Mesodermal cell (in vitro differentiated cells): ENCODE results near the gene GRIK1.
"Not testable (repeated sequence)": the region's sequence is repeated elsewhere in the genome, so short reads cannot be mapped to it uniquely, and the experiment has no call there.

Experiments
- H3K27ac ChIP-seq: 2 replicates; pipeline ENCODE4 v1.7.0; 2013; ENCODE audit warnings: mild to moderate bottlenecking, low read depth, low read length, moderate library complexity; ENCODE audit not compliant: severe bottlenecking
- H3K36me3 ChIP-seq: 2 replicates; pipeline ENCODE4 v1.7.1; 2013; ENCODE audit warnings: mild to moderate bottlenecking, low read length, moderate library complexity; ENCODE audit not compliant: control insufficient read depth, insufficient read depth
- H3K4me1 ChIP-seq: one replicate; pipeline ENCODE4 v1.7.1; 2013; ENCODE audit warnings: mild to moderate bottlenecking, low read length; ENCODE audit not compliant: insufficient read depth, control insufficient read depth, poor library complexity, severe bottlenecking
- H3K4me3 ChIP-seq: 2 replicates; pipeline ENCODE4 v1.7.0; 2013; ENCODE audit warnings: low read length, control low read depth, mild to moderate bottlenecking; ENCODE audit not compliant: insufficient read depth, poor library complexity, severe bottlenecking; ENCODE audit errors: extremely low read depth
- H3K9me3 ChIP-seq: 2 replicates; pipeline ENCODE4 v1.7.1; 2013; ENCODE audit warnings: mild to moderate bottlenecking, low read length, moderate library complexity; ENCODE audit not compliant: control insufficient read depth
- WGBS, 2 experiments: methylation state at CpG; one replicate each; pipeline ENCODE4 v1.1.5; 2013; ENCODE audit warnings: missing lambda C conversion rate in 2 of 2; ENCODE audit not compliant: insufficient coverage in 2 of 2; 5-methylcytosine and 5-hydroxymethylcytosine counted together

GRIK1 gene

GRCh38 chr21:29621525-29621924 lies 318.3 kb downstream of the GRIK1 start:
- H3K36me3 ChIP-seq, result no peaks in the 10 kb centered on the region
- H3K27ac ChIP-seq, result no peak overlapping the region
- H3K4me3 ChIP-seq, result no peak overlapping the region
- no peaks in the 10 kb centered on the region for H3K9me3 ChIP-seq
- H3K4me1 ChIP-seq, result no peaks in the 10 kb centered on the region

DNA sequence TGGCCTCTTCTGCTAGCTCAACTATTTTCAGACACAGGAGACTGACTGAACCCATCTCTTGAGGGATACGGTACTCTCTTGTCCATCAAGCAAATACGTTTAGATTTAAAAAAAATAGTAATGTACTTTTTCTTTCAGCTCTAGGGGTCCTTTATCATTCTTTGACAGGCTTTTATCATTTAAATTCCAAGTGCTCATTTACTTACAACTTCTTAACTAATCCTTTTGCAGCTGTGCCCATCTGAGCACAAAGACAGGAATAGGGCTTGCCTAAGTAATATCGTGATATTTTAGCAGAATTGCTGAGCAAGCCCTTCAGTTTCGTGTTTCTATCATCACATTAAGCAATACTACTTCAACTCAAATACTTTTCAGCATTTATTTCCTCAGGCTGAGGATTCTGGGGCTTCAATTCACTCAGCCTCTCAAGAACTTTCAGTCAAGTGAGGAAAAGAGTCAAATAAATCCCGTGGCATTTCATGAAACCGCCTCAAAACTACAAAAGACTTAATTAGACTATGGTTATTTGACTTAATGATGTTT lies 323.5 kb downstream of the GRIK1 start:
- H3K4me3 ChIP-seq, result no peak overlapping the region
- no peaks in the 10 kb centered on the region for H3K36me3 ChIP-seq
- 58% methylated on average over 2 of the region's 6 CpGs; no CpG with 5 or more reads in 1 of the 2 experiments for WGBS, 2 experiments
- H3K27ac ChIP-seq, result no peak overlapping the region
- no peaks in the 10 kb centered on the region for H3K4me1 ChIP-seq
- H3K9me3 ChIP-seq, result no peaks in the 10 kb centered on the region

GRCh38 chr21:29613877-29614276 lies 325.9 kb downstream of the GRIK1 start:
- Histone ChIP-seq H3K27ac (no peak overlapping the region), H3K9me3 (no peaks in the 10 kb centered on the region), H3K36me3 (no peaks in the 10 kb centered on the region), H3K4me1 (no peaks in the 10 kb centered on the region), H3K4me3 (no peak overlapping the region)
- 72 to 82% methylated on average over 2 to 3 of the region's 3 CpGs for WGBS, 2 experiments

GRCh38 chr21:29613021-29613420 lies 326.8 kb downstream of the GRIK1 start:
- H3K4me1 ChIP-seq, result no peaks in the 10 kb centered on the region
- H3K27ac ChIP-seq, result no peak overlapping the region
- H3K9me3 ChIP-seq, result no peaks in the 10 kb centered on the region
- no peaks in the 10 kb centered on the region for H3K36me3 ChIP-seq
- 66 to 84% methylated on average over 2 of the region's 3 CpGs for WGBS, 2 experiments
- no peak overlapping the region for H3K4me3 ChIP-seq

DNA sequence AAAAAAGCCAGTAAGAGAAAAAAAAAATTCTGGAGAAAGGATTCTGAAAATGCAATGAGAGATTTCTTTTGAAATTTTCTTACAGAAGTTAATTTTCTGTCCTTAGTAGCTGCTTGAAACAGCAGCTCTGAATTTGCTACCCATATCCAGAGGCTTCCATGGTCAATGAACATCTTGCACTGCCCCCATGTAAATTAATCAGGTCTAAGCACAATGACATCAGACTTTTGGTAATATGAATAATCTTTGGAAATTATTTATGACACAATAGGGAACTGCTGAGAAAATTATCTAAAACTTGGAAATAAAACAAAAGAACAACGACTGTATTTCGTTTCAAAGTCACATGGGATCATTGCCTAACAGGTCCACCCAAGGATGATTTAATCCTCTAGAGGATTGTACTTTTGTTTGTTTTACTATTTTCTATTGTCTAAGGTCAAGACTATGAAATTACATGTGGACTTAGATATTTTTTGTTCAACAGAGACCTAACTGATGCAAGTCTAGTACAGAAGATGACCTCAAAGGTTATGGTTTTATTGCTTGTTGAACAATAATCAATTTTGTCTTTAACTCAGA lies 328.9 kb downstream of the GRIK1 start:
- Histone ChIP-seq H3K4me3 (no peak overlapping the region), H3K4me1 (no peaks in the 10 kb centered on the region), H3K27ac (no peak overlapping the region), H3K36me3 (no peaks in the 10 kb centered on the region), H3K9me3 (no peaks in the 10 kb centered on the region)
- WGBS, 2 experiments, result 100% methylated on average over 2 of the region's 2 CpGs; no CpG with 5 or more reads in 1 of the 2 experiments

GRCh38 chr21:29606613-29607012 lies 333.2 kb downstream of the GRIK1 start:
- Histone ChIP-seq H3K4me1 (no peaks in the 10 kb centered on the region), H3K36me3 (no peaks in the 10 kb centered on the region), H3K27ac (no peak overlapping the region), H3K4me3 (no peak overlapping the region), H3K9me3 (no peaks in the 10 kb centered on the region)
- WGBS, 2 experiments, result 100% methylated on average over 2 of the region's 3 CpGs; no CpG with 5 or more reads in 1 of the 2 experiments

DNA sequence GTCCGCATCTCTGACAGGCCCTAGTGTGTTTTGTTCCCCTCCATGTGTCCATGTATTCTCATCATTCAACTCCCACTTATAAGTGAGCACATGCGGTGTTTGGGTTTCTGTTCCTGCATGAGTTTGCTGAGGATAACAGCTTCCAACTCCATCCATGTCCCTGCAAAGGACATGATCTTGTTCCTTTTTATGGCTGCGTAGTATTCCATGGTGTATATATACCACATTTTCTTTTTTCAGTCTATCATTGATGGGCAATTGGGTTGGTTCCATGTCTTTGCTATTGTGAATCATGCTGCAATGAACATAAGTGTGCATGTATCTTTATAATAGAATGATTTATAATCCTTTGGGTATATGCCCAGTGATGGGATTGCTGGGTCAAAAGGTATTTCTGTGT lies 334.6 kb downstream of the GRIK1 start:
- H3K4me3 ChIP-seq, H3K27ac ChIP-seq, H3K9me3 ChIP-seq, H3K36me3 ChIP-seq, H3K4me1 ChIP-seq: not testable (repeated sequence)
- 85 to 86% methylated on average over 2 of the region's 3 CpGs for WGBS, 2 experiments

GRCh38 chr21:29604076-29604475 lies 335.7 kb downstream of the GRIK1 start:
- WGBS, 2 experiments, result 89 to 95% methylated on average over 3 of the region's 4 CpGs
- H3K9me3 ChIP-seq, result no peaks in the 10 kb centered on the region
- H3K4me1 ChIP-seq, result no peaks in the 10 kb centered on the region
- H3K36me3 ChIP-seq, result no peaks in the 10 kb centered on the region
- no peak overlapping the region for H3K27ac ChIP-seq
- no peak overlapping the region for H3K4me3 ChIP-seq

DNA sequence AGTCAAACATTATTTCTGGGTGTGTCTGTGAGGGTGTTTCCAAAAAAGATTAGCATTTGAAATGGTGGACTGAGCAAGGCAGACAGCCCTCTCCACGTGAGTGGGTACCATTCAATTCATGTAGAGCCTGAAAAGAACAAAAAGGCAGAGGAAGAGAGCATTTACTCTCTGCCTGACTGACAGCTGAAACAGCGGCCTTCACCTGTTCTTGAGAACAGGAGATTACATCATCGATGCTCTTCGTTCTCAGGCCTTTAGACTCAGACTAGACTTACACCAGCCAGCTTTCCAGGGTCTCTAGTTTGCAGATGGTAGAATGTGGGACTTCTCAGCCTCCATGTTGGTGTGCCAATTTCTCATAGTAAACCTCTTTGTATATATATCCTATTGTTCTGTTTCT lies 338.7 kb downstream of the GRIK1 start:
- Histone ChIP-seq H3K4me3 (no peak overlapping the region), H3K9me3 (no peaks in the 10 kb centered on the region), H3K4me1 (no peaks in the 10 kb centered on the region), H3K27ac (no peak overlapping the region), H3K36me3 (no peaks in the 10 kb centered on the region)
- 58 to 78% methylated on average over 2 to 4 of the region's 4 CpGs for WGBS, 2 experiments

- Histone ChIP-seq H3K4me1 (no peaks in the 10 kb centered on the region), H3K36me3 (no peaks in the 10 kb centered on the region), H3K9me3 (no peaks in the 10 kb centered on the region), H3K27ac (no peak overlapping the region), H3K4me3 (no peak overlapping the region)
- no CpG with 5 or more reads among the region's 1 CpG for WGBS, 2 experiments
Measured at GRCh38 chr21:29586696-29587095, 353.1 kb downstream of the GRIK1 start.

GRCh38 chr21:29585462-29585861 lies 354.3 kb downstream of the GRIK1 start:
- no peaks in the 10 kb centered on the region for H3K9me3 ChIP-seq
- WGBS, 2 experiments, result 80% methylated on average over 2 of the region's 3 CpGs; no CpG with 5 or more reads in 1 of the 2 experiments
- no peaks in the 10 kb centered on the region for H3K36me3 ChIP-seq
- no peak overlapping the region for H3K4me3 ChIP-seq
- H3K27ac ChIP-seq, result no peak overlapping the region
- H3K4me1 ChIP-seq, result no peaks in the 10 kb centered on the region
